HAP-1 (cell line): ENCODE data around the gene PRM3.
"Not testable (repeated sequence)": the region's sequence is repeated elsewhere in the genome, so short reads cannot be mapped to it uniquely, and the experiment has no call there.

ENCODE experiments used
- DNase-seq, 2 experiments: peaks; one replicate each; pipeline ENCODE4 v3.0.0-alpha.2; 2016 to 2020; ENCODE audit warnings: low spot score in 2 of 2
- H3K27me3 ChIP-seq: fragments of 250-450 bp; sonication (Bioruptor Pico); 2 replicates; pipeline ENCODE4 v1.5.1; 2020; ENCODE audit warnings: low read depth, mild to moderate bottlenecking, moderate library complexity
- H3K36me3 ChIP-seq: fragments of 250-450 bp; sonication (Bioruptor Pico); replicated peaks from 2 replicates; pipeline ENCODE4 v1.5.1; 2020; ENCODE audit warnings: mild to moderate bottlenecking
- H3K4me1 ChIP-seq: fragments of 250-450 bp; sonication (Bioruptor Pico); 2 replicates; pipeline ENCODE4 v1.5.1; 2020; ENCODE audit warnings: mild to moderate bottlenecking
- H3K4me3 ChIP-seq: fragments of 250-450 bp; sonication (Bioruptor Pico); 2 replicates; pipeline ENCODE4 v1.5.1; 2020; ENCODE audit warnings: mild to moderate bottlenecking, moderate library complexity
- H3K9me3 ChIP-seq: fragments of 250-450 bp; sonication (Bioruptor Pico); 2 replicates; pipeline ENCODE4 v1.5.1; 2020; ENCODE audit warnings: mild to moderate bottlenecking, moderate library complexity
- in situ Hi-C: fragments of 300-500 bp; cut with MboI; formaldehyde crosslinking; loops from 3 replicates; pipeline ENCODE4 v1.14.3; 2020; ENCODE audit warnings: low sequenced_read_pairs, inconsistent platforms, mixed read lengths

PRM3 gene

DNA sequence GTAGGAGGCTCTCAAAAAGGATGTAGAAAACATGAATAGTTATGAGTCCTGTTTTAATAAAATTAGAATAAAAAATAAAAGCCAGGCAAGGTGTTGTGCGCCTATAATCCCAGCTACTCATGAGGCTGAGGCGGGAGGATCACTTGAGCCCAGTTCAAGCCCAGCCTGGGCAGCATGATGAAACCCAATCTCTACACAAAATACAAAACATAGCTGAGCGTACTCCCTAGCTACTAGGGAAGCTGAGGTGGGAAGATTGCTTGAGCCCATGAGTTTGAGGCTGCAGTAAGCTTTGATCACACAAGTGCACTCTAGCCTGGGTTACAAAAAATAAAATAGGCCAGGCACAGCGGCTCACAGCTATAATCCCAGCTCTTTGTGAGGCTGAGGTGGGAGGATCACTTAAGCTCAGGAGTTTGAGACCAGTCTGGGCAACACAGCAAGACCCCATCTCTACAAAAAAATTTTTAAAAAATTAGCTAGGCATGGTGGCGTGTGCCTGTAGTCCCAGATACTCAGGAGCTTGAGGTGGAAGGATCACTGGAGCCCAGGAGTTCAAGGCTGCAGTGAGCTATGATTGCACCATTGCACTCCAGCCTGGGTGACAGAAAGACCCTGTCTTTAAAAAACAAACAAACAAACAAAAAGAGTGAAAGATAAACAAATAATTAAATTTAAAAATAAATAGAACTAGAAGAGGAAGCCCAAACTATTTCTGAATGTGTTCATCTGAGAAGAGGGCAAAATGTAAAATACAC is 24.9 kb upstream of the PRM3 start:
- H3K27me3 ChIP-seq, result no peaks in the 10 kb centered on the region
- in situ Hi-C loops, result no loop called here
- H3K36me3 ChIP-seq, result no peaks in the 10 kb centered on the region
- no peaks in the 10 kb centered on the region for H3K9me3 ChIP-seq
- DNase-seq, result no peak
- H3K4me3 ChIP-seq, result no peak overlapping the region
- H3K4me1 ChIP-seq, result peaks cover 5% of the 10 kb centered on the region

DNA sequence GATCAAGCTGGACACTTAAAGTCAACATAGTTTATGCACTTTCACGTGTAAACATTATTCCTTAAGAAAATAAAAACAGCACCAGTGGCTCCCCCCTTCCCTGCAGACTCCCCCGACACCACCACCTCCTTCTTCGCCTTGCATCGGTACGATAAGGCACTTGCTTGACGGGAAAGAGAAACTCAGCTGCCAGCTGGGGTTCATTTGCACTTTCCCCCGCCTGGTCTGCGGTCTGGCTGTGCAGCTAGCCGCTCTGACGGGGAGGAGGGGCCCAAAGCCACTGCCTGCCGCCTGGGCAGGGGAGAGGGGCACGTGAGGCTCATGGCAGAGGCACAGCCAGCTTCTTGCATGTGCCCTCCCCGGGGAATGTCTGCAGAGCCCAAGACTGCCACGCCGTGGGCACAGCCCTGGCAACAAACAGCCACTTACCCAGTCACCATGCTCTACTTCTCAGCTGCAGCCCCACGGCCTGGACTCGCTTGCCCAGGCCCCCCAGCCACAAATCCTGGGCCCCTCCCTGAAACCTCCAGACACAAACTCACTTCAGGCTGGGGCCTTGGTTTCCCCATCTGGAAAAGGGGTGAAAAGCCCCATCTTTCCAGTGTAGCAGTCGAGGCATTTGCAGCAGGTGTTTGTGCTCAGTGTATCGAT is 24.2 kb upstream of the PRM3 start:
- in situ Hi-C loops, result no loop called here
- DNase-seq, result peak in 1 of 2 experiments; percentile 25
- Histone ChIP-seq H3K4me3 (no peak overlapping the region), H3K4me1 (peaks cover 5% of the 10 kb centered on the region), H3K27me3 (no peaks in the 10 kb centered on the region), H3K36me3 (no peaks in the 10 kb centered on the region), H3K9me3 (no peaks in the 10 kb centered on the region)

DNA sequence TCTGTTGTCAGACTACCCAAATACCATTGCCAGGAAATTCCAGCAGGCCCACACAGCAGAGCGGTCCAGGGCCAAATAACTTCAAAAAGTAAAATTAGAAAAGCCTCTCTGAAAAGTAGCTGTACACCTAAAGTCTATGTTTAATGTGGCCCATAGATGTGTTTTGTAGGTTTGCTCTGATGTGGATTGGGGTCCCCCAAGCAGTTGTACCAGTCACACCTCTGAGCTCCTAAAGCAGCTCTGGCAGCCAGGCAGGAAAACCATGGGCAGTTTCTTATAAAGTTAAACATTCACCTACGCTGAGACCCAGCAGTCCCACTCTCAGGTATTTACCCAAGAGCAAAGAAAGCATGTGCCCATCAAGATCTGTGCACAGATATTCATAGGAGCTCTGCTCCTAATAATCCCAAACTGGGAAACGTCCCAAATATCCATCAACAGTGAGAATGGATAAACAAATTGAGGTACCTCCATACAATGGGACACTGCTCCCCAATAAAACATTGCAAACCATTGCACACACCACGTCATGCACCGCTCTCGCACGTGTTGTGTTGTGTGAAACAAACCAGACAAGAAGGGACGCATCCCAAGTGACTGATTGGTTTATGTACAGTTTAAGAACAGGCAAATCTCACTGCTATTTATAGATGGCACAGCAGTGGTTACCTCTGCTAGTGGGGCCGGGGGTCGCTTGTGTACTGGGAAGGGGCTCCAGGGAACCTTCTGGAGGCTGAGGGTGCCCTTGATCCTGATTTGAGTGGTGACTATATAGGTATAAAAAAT is 23.5 kb upstream of the PRM3 start:
- Histone ChIP-seq H3K4me3 (no peak overlapping the region), H3K9me3 (no peaks in the 10 kb centered on the region), H3K27me3 (no peaks in the 10 kb centered on the region), H3K4me1 (peaks cover 5% of the 10 kb centered on the region), H3K36me3 (no peaks in the 10 kb centered on the region)
- no peak for DNase-seq
- in situ Hi-C loops, result no loop called here

DNA sequence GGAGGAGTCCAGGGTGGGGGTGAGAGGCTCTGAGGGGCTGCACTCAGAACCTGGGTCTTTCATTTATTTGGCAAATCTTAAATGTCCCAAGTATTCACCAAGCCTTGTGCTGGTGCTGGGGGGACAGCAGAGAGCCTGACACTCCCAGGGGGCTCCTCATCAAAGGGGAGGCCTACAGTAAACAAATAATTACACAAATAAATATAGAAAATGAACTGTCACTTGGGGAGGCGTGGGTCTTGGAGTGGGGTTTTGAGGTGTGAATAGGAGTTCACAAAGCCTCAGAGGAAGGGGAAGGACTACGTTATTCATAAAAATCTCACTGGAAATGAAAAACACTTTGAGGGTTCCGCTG is 22.9 kb upstream of the PRM3 start:
- H3K36me3 ChIP-seq, result no peaks in the 10 kb centered on the region
- in situ Hi-C loops, result no loop called here
- H3K9me3 ChIP-seq, result no peaks in the 10 kb centered on the region
- DNase-seq, result no peak
- no peak overlapping the region for H3K4me3 ChIP-seq
- no peaks in the 10 kb centered on the region for H3K27me3 ChIP-seq
- peaks cover 5% of the 10 kb centered on the region for H3K4me1 ChIP-seq

DNA sequence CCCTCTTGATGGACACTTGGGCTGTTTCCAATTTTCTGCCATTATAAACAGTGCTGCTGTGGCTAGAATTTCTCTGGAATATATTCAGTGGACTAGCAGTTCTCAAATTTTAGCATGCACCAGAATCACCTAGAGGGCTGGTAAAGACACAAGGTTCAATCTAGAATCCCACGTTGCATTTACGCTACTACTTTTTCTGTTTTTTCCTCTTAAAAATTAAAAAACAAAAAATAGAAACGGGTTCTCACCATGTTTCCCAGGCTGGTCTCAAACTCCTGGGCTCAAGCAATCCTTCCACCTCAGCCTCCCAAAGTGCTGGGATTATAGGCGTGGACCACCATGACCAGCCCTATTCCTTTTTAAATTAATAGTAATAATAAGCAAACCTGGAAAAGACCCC is 22.2 kb upstream of the PRM3 start:
- in situ Hi-C loops, result no loop called here
- Histone ChIP-seq H3K4me1 (peaks cover 5% of the 10 kb centered on the region), H3K36me3 (no peaks in the 10 kb centered on the region), H3K9me3 (no peaks in the 10 kb centered on the region), H3K27me3 (no peaks in the 10 kb centered on the region), H3K4me3 (no peak overlapping the region)
- DNase-seq, result no peak

DNA sequence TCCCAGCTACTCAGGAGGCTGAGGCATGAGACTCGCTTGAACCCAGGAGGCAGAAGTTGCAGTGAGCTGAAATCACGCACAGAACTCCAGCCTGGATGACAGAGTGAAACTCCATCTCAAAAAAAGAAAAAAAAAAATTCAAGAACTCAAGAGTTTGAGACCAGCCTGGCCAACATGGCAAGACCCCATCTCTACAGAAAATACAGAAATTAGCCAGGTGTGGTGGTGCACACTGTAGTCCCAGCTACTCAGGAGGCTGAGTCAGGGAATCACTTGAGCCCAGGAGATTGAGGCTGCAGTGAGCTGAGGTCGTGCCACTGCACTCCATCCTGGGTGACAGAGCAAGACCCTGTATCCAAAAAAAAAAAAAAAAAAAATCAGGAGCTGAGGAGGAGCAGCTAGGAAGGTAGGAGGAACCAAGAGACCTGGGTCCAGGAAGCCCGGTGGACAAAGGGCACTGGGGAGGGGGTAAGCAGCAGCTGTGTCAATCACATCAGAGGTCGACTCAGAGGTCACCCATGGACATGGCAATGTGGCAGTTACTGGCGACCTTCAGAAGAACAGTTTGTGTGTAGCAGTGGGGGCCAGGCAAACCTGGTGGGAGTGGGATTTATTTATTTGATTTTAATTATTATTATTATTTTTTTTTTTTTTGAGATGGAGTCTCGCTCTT is 18.8 kb upstream of the PRM3 start:
- Histone ChIP-seq H3K4me3 (no peak overlapping the region), H3K9me3 (no peaks in the 10 kb centered on the region), H3K4me1 (no peaks in the 10 kb centered on the region), H3K36me3 (no peaks in the 10 kb centered on the region), H3K27me3 (no peaks in the 10 kb centered on the region)
- DNase-seq, result no peak
- in situ Hi-C loops, result no loop called here

DNA sequence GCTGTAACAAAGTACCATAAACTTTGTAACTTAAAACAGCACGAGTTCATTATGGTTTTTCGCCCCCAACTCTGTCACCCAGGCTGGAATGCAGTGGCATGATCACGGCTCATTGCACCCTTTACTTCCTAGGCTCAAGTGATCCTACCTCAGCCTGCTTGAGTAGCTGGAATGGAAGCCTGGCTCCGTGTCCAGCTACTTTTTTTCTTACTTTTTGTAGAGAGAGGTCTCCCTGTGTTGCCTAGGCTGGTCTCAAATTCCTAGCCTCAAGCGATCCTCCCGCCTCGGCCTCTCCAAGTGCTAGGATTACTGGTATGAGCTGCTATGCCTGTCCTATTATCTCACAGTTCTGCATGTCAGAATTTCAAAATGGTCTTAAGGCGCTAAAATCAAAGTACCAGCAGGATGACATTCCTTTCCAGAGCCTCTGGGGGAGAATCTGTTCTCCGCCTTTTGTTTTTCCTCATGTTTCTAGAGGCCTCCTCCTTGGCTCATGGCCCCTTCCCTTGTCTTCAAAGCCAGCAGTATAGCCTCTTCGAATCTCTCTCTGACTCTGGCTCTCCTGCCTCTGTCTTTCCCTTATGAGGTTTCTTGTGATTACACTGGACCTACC is 17.8 kb upstream of the PRM3 start:
- Histone ChIP-seq H3K4me1 (no peaks in the 10 kb centered on the region), H3K27me3 (no peaks in the 10 kb centered on the region), H3K4me3 (no peak overlapping the region), H3K36me3 (no peaks in the 10 kb centered on the region), H3K9me3 (no peaks in the 10 kb centered on the region)
- in situ Hi-C loops, result no loop called here
- no peak for DNase-seq

DNA sequence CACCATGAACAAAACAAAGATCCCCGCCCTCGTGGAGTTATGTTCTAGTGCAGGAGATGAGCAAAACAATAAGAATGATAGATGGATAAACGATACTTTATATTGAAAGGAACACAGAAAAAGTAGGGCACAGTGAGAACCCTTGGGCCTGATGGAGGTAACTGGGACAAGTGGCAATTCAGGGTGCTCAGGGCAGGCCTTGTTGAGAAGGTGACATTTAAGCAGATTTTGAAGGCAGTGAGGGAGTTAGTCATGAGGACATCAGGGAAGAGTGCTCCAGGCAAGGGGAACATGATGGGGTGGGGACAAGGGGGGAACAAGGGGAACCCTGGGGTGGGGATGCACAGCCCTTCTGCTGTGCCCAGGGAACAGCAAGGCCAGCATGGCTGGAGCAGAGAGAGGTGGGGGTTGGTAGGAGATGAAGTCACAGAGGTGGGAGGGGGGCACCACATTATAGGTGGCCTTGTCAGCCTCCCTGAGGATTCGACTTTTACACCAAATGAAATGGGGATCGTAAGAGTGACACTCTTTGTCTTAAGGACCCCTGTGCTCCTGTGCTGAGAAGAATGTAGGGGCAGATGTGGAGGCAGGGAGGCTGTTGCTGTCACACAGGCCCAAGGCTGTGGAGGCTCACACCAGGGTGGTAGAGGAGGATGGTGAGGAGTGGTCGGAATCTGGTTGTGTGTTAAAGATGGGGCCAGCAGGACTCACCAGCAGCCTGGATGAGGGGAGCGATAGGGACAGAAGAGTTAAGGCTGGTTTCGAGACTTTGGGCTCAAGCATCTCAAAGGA is 16.9 kb upstream of the PRM3 start:
- in situ Hi-C loops, result no loop called here
- DNase-seq, result no peak
- H3K4me1 ChIP-seq, result no peaks in the 10 kb centered on the region
- H3K27me3 ChIP-seq, result peaks cover 4% of the 10 kb centered on the region; the same call in 1 of the 2 replicates
- no peaks in the 10 kb centered on the region for H3K9me3 ChIP-seq
- no peak overlapping the region for H3K4me3 ChIP-seq
- H3K36me3 ChIP-seq, result no peaks in the 10 kb centered on the region

DNA sequence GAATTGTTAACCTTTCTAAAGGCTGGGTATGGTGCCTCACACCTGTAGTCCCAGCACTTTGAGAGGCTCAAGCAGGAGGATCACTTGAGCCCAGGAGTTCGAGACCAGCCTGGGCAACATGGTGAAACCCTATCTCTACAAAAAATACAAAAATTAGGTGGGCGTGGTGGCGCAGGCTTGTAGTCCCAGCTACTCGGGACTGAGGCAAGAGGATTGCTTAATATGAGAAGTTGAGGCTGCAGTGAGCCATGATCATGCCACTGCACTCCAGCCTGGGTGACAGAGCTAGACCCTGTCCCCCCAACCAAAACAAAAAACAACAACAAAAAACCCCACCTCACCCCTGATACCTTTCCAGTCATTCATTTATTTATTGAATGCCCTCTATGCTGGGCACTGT is 16.3 kb upstream of the PRM3 start:
- H3K4me1 ChIP-seq, H3K27me3 ChIP-seq, H3K4me3 ChIP-seq, H3K36me3 ChIP-seq, DNase-seq, in situ Hi-C loops, H3K9me3 ChIP-seq: not testable (repeated sequence)

DNA sequence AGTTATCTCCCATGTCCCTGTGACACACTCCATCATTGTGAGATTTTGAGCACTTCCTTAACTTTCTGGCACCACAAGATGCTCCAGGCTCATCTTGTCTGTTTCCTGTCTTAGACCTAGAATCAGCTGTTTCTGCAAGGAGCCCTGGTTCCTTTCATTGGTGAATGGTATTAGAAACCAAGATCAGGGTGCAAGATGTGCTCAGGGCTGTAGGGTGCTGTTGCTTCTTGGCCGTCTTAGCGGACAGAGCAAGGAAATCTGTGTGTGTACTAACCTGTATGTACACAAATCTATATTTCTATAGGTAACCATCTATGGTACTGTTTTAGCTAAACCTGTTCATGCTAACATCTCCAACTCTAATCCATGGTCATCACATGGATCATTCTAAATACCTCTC is 15.8 kb upstream of the PRM3 start:
- Histone ChIP-seq H3K4me3 (no peak overlapping the region), H3K4me1 (no peaks in the 10 kb centered on the region), H3K9me3 (no peaks in the 10 kb centered on the region), H3K27me3 (peaks cover 4% of the 10 kb centered on the region; the same call in 1 of the 2 replicates), H3K36me3 (no peaks in the 10 kb centered on the region)
- in situ Hi-C loops, result no loop called here
- DNase-seq, result no peak

DNA sequence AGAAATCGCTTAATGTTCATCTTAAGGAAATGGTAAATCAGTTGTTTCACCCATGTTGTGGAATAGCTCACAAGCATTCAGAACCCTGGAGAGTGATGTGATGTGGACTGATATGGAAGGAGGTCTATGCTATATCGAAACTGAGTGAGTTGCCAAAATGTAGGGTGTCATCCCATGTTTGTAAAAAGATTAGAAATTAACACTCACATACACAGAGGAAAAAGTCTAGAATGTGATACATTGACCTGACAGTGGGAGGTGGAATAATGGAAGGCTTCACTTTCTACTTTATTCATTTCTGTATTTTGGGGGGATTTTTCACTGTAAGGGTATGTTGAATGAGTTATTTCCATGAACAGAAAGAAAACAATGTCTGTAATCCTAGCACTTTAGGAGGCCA is 12.4 kb upstream of the PRM3 start:
- in situ Hi-C loops, result no loop called here

DNA sequence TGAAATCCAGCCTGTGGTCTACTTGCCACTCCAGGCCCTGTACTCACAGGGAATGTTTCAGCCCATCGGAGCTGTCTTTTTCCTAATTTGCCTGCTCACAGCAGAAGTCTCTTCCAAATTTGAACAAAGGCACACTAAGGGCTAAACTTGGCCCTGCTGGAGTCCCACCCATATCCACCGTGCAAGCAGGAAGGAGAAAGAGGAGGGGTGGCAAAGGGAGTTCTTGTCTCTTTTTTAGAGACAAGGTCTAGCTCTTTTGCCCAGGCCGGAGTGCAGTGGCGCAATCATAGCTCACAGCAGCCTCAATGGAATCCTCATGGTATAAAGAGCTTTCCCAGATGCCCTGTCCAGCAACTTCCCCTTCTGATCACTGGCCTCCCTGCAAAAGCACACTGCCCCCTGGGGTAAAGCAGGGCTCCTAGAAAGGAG is 10.4 kb upstream of the PRM3 start:
- Histone ChIP-seq H3K36me3 (no peaks in the 10 kb centered on the region), H3K4me1 (no peaks in the 10 kb centered on the region), H3K9me3 (no peaks in the 10 kb centered on the region), H3K4me3 (no peak overlapping the region), H3K27me3 (peaks cover 4% of the 10 kb centered on the region; the same call in 1 of the 2 replicates)
- DNase-seq, result no peak
- in situ Hi-C loops, result no loop called here

More for the DNA sequence above, 12.4 kb upstream of the PRM3 start:
- no peak for DNase-seq
- no peaks in the 10 kb centered on the region for H3K36me3 ChIP-seq
- no peaks in the 10 kb centered on the region for H3K9me3 ChIP-seq
- no peak overlapping the region for H3K4me3 ChIP-seq
- H3K27me3 ChIP-seq, result peaks cover 4% of the 10 kb centered on the region; the same call in 1 of the 2 replicates
- H3K4me1 ChIP-seq, result no peaks in the 10 kb centered on the region
